ENCODE results near the gene SFI1.
"Not testable (repeated sequence)": the region's sequence is repeated elsewhere in the genome, so short reads cannot be mapped to it uniquely, and the experiment has no call there.

The SFI1 gene

DNA sequence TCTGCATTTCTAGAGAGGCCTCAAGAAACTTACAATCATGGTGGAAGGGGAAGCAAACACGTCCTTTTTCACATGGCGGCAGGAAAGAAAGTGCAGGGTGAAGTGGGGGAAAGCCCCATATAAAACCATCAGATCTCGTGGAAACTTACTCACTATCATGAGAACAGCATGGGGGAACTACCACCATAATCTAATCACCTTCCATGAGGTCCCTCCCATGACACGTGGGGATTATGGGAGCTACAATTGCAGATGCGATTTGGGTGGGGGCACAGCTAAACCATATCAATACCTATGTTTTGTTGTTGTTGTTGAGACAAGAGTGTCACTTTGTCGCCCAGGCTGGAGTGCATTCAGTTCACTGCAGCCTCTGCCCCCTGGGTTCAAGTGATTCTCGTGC, 29.9 kb downstream of the SFI1 start:
- TF ChIP-seq, protein P1, sequence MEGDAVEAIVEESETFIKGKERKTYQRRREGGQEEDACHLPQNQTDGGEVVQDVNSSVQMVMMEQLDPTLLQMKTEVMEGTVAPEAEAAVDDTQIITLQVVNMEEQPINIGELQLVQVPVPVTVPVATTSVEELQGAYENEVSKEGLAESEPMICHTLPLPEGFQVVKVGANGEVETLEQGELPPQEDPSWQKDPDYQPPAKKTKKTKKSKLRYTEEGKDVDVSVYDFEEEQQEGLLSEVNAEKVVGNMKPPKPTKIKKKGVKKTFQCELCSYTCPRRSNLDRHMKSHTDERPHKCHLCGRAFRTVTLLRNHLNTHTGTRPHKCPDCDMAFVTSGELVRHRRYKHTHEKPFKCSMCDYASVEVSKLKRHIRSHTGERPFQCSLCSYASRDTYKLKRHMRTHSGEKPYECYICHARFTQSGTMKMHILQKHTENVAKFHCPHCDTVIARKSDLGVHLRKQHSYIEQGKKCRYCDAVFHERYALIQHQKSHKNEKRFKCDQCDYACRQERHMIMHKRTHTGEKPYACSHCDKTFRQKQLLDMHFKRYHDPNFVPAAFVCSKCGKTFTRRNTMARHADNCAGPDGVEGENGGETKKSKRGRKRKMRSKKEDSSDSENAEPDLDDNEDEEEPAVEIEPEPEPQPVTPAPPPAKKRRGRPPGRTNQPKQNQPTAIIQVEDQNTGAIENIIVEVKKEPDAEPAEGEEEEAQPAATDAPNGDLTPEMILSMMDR (IDR thresholded peaks at IDR 0.05): no peak
- H3K4me3 ChIP-seq (ENCODE audit: low read depth in 1 of 2, low read length in 1 of 2): no peak overlapping the region

DNA sequence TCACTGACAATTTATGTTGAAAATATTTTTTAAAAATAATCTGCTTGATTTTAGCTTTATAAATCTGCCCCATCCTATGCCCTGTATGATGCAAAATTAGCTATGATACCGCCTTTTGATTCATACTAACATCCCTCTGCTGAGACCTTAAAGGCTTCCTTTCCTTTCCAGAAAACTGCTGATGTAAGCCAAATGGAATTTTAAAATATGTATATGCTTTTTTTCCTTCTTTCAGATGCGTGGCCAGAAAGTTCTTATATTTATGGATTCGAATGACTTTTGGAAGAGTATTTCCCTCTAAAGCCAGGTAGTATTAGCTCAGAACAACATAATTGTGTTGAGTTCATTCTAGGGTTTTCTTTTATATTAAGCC, 34.5 kb downstream of the SFI1 start:
- H3K27ac ChIP-seq: no peak overlapping the region
- H3K4me1 ChIP-seq (ENCODE audit: control insufficient read depth in 1 of 2, insufficient read depth in 1 of 2, low read depth in 1 of 2, low read length in 1 of 2): peaks cover 7 to 10% of the 10 kb centered on the region in 2 experiments
- H3K27me3 ChIP-seq: no peaks in the 10 kb centered on the region
- TF ChIP-seq, protein P1 (IDR thresholded peaks at IDR 0.05): no peak
- no peaks in the 10 kb centered on the region for H3K9me3 ChIP-seq
- H3K36me3 ChIP-seq: peaks cover 17% of the 10 kb centered on the region
- no peak overlapping the region for H3K4me3 ChIP-seq (ENCODE audit: low read depth in 1 of 2, low read length in 1 of 2)

More for the DNA sequence above, 29.9 kb downstream of the SFI1 start:
- Histone ChIP-seq H3K4me1 (ENCODE audit: control insufficient read depth in 1 of 2, insufficient read depth in 1 of 2, low read depth in 1 of 2, low read length in 1 of 2) (peaks cover 0 to 6% of the 10 kb centered on the region in 2 experiments), H3K36me3 (peaks cover 23% of the 10 kb centered on the region), H3K27ac (peak overlapping the region; percentile 32), H3K9me3 (no peaks in the 10 kb centered on the region), H3K27me3 (no peaks in the 10 kb centered on the region)

DNA sequence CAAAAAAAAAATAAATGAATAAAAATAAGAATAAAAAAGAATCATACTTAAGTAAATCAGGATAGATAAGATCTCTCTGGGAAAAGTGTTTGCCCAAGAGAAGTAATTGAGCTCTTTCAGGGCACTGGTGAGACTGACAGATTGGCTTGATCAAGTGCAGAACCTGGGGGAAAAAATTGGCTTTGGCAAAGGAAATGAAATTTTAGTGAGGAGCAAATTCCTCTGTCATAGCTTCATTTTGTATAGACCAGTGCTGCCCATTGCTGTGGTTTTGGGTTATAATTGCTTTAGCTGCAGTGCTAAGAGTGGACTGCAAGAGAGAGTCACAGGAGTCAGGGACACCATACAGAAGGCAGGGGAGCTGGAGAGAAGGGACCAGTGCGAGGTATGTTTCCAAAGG, 35.7 kb downstream of the SFI1 start:
- Histone ChIP-seq H3K4me1 (ENCODE audit: control insufficient read depth in 1 of 2, insufficient read depth in 1 of 2, low read depth in 1 of 2, low read length in 1 of 2) (peaks cover 4 to 7% of the 10 kb centered on the region in 2 experiments), H3K36me3 (peaks cover 20% of the 10 kb centered on the region), H3K27me3 (no peaks in the 10 kb centered on the region), H3K27ac (peak overlapping the region; percentile 54), H3K9me3 (no peaks in the 10 kb centered on the region), H3K4me3 (ENCODE audit: low read depth in 1 of 2, low read length in 1 of 2) (no peak overlapping the region)
- TF ChIP-seq, protein P1 (IDR thresholded peaks at IDR 0.05): no peak

DNA sequence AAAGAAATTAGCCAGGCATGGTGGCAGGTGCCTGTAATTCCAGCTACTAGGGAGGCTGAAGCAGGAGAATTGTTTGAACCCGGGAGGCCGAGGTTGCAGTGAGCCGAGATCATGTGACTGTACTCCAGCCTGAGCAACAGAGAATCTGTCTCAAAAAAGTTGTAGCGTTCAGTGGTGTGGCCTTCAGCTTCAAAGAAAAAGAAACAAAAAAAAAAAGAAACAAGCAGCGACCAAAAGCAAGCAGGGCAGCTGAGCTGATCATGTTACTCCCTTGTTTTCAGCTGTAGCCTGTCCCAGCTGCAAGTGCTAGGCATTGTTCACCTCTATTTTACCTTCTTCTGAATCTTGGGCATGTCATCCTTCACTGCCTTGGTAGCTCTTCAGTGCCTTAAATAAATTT, 37.0 kb downstream of the SFI1 start:
- H3K36me3 ChIP-seq: peaks cover 21% of the 10 kb centered on the region
- TF ChIP-seq, protein P1 (IDR thresholded peaks at IDR 0.05): no peak
- H3K4me3 ChIP-seq (ENCODE audit: low read depth in 1 of 2, low read length in 1 of 2): no peak overlapping the region
- no peaks in the 10 kb centered on the region for H3K27me3 ChIP-seq
- H3K9me3 ChIP-seq: no peaks in the 10 kb centered on the region
- no peak overlapping the region for H3K27ac ChIP-seq
- peaks cover 4 to 7% of the 10 kb centered on the region in 2 experiments for H3K4me1 ChIP-seq (ENCODE audit: control insufficient read depth in 1 of 2, insufficient read depth in 1 of 2, low read depth in 1 of 2, low read length in 1 of 2)

DNA sequence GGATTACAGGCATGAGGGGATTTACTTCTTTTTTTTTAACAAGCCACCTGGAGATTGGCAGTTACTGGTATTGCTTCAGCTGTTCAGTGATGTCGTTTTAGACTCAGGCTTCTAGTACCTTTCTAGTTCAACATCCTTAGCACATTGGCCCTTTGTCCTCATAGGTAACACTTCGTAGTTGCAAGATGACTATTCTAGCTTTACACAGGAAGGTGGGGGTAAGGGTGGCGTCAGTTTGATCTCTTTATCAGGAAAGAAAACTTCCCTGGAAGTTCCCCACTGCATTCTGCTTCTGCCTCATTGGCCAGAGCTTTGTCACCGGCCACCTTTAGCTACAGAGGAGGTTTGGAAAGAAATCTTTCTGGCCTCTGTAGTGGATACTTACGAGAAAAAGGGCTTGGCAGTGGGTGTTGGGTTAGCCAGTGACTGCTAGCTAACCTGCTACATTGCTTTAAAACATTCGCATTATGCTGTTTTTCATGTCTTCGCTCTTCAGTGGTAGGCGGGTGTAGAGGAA, 40.7 kb downstream of the SFI1 start:
- peaks cover 3 to 6% of the 10 kb centered on the region in 2 experiments for H3K4me1 ChIP-seq (ENCODE audit: control insufficient read depth in 1 of 2, insufficient read depth in 1 of 2, low read depth in 1 of 2, low read length in 1 of 2)
- H3K36me3 ChIP-seq: peaks cover 17% of the 10 kb centered on the region
- H3K27me3 ChIP-seq: no peaks in the 10 kb centered on the region
- no peaks in the 10 kb centered on the region for H3K9me3 ChIP-seq
- TF ChIP-seq, protein P1 (IDR thresholded peaks at IDR 0.05): no peak
- no peak overlapping the region for H3K4me3 ChIP-seq (ENCODE audit: low read depth in 1 of 2, low read length in 1 of 2)
- no peak overlapping the region for H3K27ac ChIP-seq

DNA sequence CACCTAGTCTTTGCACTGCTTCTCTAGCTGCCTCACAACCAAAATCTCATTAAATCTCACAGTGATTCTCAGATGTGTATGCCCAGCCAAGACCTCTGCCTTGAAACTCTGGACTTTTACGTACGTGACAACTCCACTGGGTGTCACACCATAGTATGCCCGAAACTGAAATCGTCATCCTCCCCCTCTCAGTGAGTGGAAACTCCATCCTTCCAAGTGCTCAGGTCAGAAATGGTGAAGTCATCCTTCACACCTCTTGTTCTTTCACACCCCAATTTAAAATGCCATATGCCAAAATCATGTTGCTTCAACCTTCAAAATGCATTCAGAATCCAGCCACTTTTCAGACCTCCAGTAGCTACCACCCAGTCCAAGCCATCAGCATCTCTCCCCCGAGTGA, 42.5 kb downstream of the SFI1 start:
- Histone ChIP-seq H3K4me1 (ENCODE audit: control insufficient read depth in 1 of 2, insufficient read depth in 1 of 2, low read depth in 1 of 2, low read length in 1 of 2) (no peaks in the 10 kb centered on the region), H3K4me3 (ENCODE audit: low read depth in 1 of 2, low read length in 1 of 2) (no peak overlapping the region), H3K9me3 (no peaks in the 10 kb centered on the region), H3K27ac (no peak overlapping the region), H3K27me3 (no peaks in the 10 kb centered on the region), H3K36me3 (peaks cover 17% of the 10 kb centered on the region)
- TF ChIP-seq, protein P1 (IDR thresholded peaks at IDR 0.05): no peak

DNA sequence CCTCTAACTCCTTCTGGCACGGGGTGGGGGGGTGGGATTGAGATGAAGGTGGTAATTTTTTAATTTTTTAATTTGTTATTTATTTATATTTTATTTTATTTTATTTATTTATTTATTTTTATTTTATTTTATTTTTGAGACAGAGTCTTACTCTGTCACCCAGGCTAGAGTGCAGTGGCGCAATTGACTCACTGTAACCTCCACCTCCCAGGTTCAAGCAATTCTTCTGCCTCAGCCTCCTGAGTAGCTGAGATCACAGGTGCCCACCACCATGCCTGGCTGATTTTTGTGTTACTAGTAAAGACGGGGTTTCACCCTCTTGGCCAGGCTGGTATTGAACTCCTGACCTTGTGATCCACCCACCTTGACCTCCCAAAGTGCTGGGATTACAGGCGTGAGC, 43.8 kb downstream of the SFI1 start:
- H3K4me3 ChIP-seq (ENCODE audit: low read depth in 1 of 2, low read length in 1 of 2); H3K9me3 ChIP-seq; H3K27ac ChIP-seq; H3K27me3 ChIP-seq; H3K4me1 ChIP-seq (ENCODE audit: control insufficient read depth in 1 of 2, insufficient read depth in 1 of 2, low read depth in 1 of 2, low read length in 1 of 2): not testable (repeated sequence)
- peaks cover 17% of the 10 kb centered on the region for H3K36me3 ChIP-seq
